Measurements from ENCODE around the gene HECW1. TPM values are rescaled to one million over a fixed set of nuclear protein-coding genes. Genes with fewer than 3 reads are reported as not detected.

HECW1 gene
- total RNA-seq, 1 experiment from 2014 or later, result 33.8 TPM

- DNase-seq (ENCODE audit: low spot score), result no peak
Observed at GRCh38 chr7:43495572-43495971, 383.1 kb downstream of the HECW1 start.

DNA sequence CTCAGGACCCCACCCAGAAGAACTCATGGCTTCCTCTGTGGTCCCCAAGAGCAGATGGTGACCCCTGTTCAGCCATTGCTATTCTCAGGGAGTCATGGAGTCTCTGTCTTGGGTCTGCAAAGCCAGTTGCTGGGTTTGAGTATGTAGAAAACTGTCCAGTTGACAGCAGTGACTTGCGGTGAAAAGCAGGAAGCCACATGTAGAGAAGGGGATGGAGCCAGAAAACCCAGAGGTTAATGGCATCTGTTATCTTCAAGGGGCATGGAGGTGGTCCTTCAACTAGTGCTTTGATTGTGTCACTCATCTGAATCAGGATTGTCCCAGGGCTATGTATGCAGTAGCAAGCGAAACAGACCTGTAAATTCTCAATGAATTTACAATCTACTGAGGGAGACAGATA, 384.1 kb downstream of the HECW1 start:
- DNase-seq (ENCODE audit: low spot score), result no peak

GRCh38 chr7:43501870-43502269, 389.4 kb downstream of the HECW1 start:
- DNase-seq (ENCODE audit: low spot score), result peak; percentile 72

DNA sequence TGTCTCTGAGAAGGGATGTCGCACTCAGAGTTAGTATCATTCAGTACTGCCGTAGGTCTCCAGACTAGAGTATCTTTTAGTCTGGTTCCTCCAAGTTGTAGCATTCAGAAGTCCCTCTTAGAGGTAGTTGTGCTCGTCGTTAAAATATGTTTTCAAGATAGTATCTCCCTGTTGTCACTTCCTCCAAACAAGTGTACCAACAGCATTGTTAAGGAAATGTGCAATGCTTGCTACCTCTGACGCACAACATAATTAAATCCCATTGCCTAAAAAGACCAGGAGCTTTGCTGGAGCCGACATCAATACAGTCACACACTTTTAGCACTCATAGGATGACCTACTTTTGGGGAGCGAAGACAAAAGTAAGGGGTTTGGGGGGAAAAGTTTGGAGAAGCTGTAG, 390.5 kb downstream of the HECW1 start:
- DNase-seq (ENCODE audit: low spot score), result no peak

- DNase-seq (ENCODE audit: low spot score), result no peak
Observed at GRCh38 chr7:43505412-43505811, 393.0 kb downstream of the HECW1 start.

- DNase-seq (ENCODE audit: low spot score), result no peak
Observed at GRCh38 chr7:43506460-43506859, 394.0 kb downstream of the HECW1 start.

DNA sequence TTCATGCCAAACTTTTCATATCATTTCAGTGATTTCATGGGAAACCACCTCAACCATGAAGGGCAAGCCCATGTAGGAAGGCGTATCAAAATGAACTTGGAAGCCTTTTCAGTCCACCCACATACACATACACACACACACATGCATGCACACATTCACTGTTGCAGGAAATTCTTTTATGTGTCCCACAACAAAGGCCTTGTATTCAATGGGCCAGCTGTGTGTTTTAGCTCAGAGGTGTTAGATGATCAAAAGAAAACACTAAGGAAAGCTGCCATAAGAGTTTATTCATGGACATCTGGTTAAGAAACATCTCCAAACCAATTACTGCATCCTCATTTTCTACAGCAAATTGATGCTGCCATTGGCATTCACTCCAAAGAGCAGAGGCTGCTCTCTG, 396.0 kb downstream of the HECW1 start:
- DNase-seq (ENCODE audit: low spot score), result no peak

GRCh38 chr7:43509906-43510305, 397.5 kb downstream of the HECW1 start:
- DNase-seq (ENCODE audit: low spot score), result no peak

DNA sequence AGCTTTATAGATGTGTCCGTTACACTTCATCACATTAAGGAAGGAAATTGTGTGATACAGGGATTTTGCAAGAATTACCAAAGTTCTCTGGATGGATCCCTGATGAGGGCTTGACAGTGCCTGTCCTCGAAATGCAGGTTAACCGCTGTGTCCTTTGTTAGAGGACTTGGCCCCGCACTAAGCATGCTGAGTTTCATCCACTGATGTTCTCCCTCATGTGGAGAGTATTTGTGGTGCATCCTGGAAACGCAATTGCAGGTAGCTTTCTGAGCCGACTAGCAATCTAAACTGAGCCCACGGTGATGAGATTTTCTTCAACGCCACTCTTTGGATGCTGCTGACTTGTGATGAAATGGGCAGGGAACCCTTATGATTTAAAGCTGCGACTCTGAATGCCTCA, 398.6 kb downstream of the HECW1 start:
- DNase-seq (ENCODE audit: low spot score), result no peak

DNA sequence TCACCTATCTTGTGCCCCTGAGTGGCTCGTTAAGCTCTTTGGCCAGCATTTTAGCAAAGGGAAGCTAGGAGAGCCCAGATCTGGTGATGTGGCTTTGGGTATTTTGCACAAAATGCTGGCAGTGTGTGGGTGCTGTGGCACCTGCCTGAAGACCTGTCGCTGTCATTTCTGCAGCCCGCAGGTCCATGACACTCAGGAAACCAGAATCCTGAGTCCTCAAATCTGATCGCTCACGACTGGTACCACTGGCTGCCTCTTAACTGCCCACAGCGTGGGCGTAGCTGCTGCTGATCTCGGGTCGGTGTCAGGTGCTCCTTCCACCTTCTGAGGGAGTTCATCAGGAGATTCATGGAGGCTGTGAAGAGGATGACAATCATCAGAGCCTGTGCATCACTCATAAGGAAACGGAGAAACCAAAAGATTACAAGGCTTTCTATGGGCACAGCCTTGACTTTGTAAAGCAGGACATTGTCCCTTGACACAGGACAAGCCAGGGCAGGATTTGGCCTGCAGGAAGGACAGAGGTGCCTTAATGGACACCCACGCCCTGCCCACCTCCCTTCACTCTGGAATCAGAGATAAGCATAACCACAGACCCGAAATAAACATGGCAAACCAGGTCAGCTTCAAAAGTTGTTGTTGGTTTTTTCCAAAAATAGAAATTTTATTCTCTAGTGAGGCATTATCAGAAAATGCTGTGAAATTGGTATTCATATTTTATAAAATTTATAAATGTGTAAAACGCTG, 399.5 kb downstream of the HECW1 start:
- DNase-seq (ENCODE audit: low spot score), result no peak

DNA sequence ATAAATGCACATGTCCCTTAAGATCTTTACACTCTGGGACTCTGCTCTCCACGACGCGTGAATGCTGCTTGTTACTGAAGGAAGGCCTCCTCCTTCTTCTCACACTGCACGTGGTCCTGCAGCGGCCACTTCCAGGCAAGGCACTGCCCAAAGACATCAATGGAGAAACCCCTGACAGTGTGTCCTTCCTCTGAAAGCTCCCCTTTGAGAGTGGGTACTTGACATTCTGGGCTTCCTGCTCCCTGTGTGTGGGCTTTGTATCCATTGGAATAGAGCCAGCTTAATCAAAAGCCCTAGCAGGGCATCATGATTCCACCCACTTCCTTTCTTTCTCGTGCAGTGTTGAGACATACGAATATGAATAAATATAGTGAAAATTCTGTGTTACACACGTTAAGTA, 400.8 kb downstream of the HECW1 start:
- no peak for DNase-seq (ENCODE audit: low spot score)

DNA sequence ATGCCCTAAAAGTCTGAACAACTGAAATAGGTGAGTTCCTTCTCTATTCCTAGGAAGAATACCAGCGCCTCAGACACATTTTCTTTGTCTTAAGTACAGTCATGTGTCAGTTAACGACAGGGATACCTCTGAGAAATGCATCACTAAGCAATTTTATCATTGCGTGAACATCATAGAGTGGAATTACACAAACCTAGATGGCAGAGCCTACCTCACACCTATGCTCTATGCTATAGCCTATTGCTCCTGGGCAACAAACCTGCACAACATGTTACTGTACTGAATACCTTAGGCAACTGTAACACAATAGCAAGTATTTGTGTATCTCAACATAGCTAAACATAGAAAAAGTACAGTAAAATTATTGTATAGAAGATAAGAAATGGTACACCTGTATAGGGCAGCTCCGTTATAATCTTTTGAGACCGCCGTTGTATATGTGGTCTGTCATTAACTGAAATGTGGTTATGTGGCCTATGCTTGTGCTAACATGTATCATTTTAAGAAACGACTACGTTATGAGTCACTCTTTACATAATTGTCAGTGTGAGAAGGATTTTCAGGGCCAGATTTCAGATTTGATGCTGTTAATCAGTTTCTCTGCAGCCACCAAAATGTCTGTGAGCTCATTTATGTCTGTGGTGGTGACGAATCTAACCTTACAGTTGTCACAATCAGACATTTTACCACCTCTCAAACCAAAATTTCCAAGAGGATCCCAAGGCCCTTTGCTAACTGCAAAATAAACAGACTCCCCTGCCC, 404.3 kb downstream of the HECW1 start:
- peak; percentile 87 for DNase-seq (ENCODE audit: low spot score)

GRCh38 chr7:43517464-43517863, 405.0 kb downstream of the HECW1 start:
- DNase-seq (ENCODE audit: low spot score), result no peak

- DNase-seq (ENCODE audit: low spot score), result no peak
Observed at GRCh38 chr7:43520201-43520600, 407.8 kb downstream of the HECW1 start.

- peak; percentile 74 for DNase-seq (ENCODE audit: low spot score)
Observed at GRCh38 chr7:43522406-43523156, 410.1 kb downstream of the HECW1 start.

DNA sequence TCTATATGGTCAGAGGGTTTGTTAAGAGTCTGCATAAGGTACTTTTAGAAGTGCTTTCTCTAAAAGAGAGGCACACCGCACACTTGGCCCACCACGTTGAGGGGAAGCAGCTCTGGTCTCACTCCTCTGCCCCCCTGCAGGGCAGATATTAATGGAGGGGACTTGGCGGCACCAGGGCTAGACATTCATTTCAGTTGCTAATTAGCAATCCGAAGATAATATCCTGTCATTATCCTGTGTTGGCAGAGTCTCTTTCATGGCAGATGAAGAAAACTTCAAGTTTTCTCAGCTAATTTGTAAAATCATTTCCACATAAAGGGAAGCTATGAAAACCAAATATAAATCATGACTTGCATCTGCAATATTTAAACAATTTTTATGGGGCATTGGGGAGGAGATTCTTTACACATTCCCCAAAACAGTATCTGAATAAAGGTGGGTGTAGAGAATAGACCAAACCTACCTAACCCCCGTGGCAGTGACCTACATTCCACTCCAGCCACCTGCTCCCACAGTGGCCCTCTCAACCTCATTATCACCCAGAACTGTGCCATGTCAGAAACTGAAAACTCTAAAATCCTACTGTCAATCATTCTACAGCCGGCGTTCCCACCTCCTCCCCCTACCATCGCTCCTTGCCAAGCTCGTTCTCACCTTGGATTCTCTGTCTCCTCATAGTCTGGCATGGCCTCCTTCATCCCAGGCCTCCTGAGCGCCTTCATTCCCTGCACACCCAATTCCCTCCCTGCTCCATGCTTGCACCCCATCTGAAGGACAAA, 416.3 kb downstream of the HECW1 start:
- no peak for DNase-seq (ENCODE audit: low spot score)

GRCh38 chr7:43530553-43531410, 418.3 kb downstream of the HECW1 start:
- DNase-seq (ENCODE audit: low spot score), result no peak

DNA sequence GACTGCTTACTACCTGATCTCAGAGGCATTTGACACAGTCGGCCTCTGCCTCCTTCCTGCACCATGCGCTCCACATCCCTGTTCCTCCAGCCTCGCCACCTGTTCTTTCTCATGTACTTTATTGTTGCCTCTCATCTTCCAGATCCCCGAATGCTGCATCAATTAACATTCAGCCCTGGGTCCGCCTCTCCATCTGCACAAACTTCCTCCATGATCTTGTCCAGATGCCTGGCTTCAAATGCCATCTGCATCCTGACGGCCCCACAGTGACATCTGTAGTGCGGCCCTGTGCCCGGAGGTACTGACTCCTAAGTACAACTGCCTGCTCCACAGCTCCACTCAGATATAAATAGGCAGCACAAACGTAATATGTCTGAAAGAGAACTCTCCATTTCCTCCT, 419.3 kb downstream of the HECW1 start:
- DNase-seq (ENCODE audit: low spot score), result no peak

DNA sequence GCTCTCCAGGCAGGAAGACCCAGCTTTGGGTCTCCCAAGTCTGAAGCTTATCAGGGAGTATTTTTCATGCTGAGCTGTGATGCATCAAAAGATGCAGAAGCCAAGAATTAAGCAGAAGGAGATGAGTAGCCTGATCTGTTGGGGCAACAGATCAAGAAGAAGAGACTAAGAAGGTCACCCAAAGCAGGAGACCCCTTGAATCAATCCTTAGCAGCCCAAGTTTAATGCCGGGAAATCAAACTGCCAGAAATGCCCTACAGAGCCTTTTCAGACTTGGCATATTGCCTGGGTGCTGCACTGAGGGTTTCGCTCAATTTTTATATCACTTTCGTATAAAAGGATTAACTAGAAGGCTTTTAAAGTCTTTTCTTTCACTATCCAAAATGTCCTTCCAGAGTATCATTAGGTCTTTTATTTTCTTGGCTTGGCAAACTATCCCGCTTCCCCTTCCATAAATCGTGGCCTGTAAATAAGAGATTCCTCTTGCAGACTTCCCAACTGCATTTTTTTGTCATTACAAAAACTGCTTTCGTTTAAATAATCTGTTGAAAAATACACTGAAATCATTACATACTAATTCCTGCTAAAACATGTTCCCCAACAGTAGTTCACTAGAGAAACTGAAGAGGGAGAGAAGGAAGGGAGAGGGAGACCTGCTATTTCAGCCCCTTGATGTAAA, 421.5 kb downstream of the HECW1 start:
- no peak for DNase-seq (ENCODE audit: low spot score)

GRCh38 chr7:43535031-43535451, 422.6 kb downstream of the HECW1 start:
- no peak for DNase-seq (ENCODE audit: low spot score)

All from H4 (cell line).